SK-N-MC (cell line): ENCODE measurements around the gene RUNX2.

ENCODE experiments used
- DNase-seq: peaks from one replicate; pipeline ENCODE4 v3.0.0-alpha.2; 2011; ENCODE audit warnings: low read depth, low spot score
- H3K27ac ChIP-seq: fragments of 200-600 bp; sonication (generic); 2 replicates; pipeline ENCODE4 v1.5.1; 2016; ENCODE audit warnings: mixed run types
- H3K36me3 ChIP-seq: fragments of 200-600 bp; sonication (generic); 2 replicates; pipeline ENCODE4 v1.6.1; 2017; ENCODE audit warnings: antibody characterized with exemption, low read length, mixed read lengths; ENCODE audit not compliant: insufficient read depth
- H3K4me3 ChIP-seq: fragments of 200-600 bp; sonication (generic); 2 replicates; pipeline ENCODE4 v1.5.1; 2016
- H3K9ac ChIP-seq: fragments of 200-600 bp; sonication (generic); 2 replicates; pipeline ENCODE4 v1.8.0; 2017; ENCODE audit warnings: mixed run types, mixed read lengths; ENCODE audit not compliant: insufficient read length
- H3K9me3 ChIP-seq: fragments of 200-600 bp; sonication (generic); 2 replicates; pipeline ENCODE4 v1.6.1; 2017; ENCODE audit warnings: low read depth, mild to moderate bottlenecking, antibody characterized with exemption, low read length, moderate library complexity, mixed read lengths
- EZH2 ChIP-seq: fragments of 200-600 bp; sonication (generic); IDR thresholded peaks from one replicate; pipeline ENCODE4 v1.6.1; 2017; ENCODE audit warnings: antibody characterized with exemption
- FOXP2 ChIP-seq: optimal IDR thresholded peaks from 2 replicates; pipeline ENCODE3; 2011; ENCODE audit warnings: mild to moderate bottlenecking, moderate library complexity; ENCODE audit not compliant: insufficient read depth; ENCODE audit errors: extremely low read length, control extremely low read depth
- POLR2AphosphoS5 ChIP-seq: IDR thresholded peaks from 2 replicates; pipeline ENCODE4 v1.6.1; 2012; ENCODE audit warnings: mild to moderate bottlenecking, low read depth, low read length, borderline replicate concordance

RUNX2 gene

GRCh38 chr6:45326698-45327417 lies 1.3 kb upstream of the RUNX2 start:
- no peaks in the 10 kb centered on the region for H3K9me3 ChIP-seq
- no peak for DNase-seq
- no peak for TF ChIP-seq EZH2
- TF ChIP-seq POLR2AphosphoS5, result peak; percentile 50
- H3K36me3 ChIP-seq, result no peaks in the 10 kb centered on the region; the same call in 1 of the 2 replicates
- peak overlapping the region; percentile 77 for H3K9ac ChIP-seq
- peak overlapping the region; percentile 92 for H3K27ac ChIP-seq
- H3K4me3 ChIP-seq, result peak overlapping the region; percentile 80

- H3K9me3 ChIP-seq, result no peaks in the 10 kb centered on the region
- TF ChIP-seq POLR2AphosphoS5 (no peak), FOXP2 (no peak), EZH2 (no peak)
- H3K27ac ChIP-seq, result peak overlapping the region; percentile 92
- no peak for DNase-seq
- peak overlapping the region; percentile 77 for H3K9ac ChIP-seq
- no peaks in the 10 kb centered on the region; the same call in 1 of the 2 replicates for H3K36me3 ChIP-seq
- peak overlapping the region; percentile 80 for H3K4me3 ChIP-seq
Observed at GRCh38 chr6:45328523-45328922, 393 bp downstream of the RUNX2 start.

- H3K27ac ChIP-seq, result no peak overlapping the region
- no peak overlapping the region for H3K9ac ChIP-seq
- TF ChIP-seq FOXP2 (no peak), POLR2AphosphoS5 (no peak), EZH2 (no peak)
- no peaks in the 10 kb centered on the region for H3K36me3 ChIP-seq
- no peak overlapping the region for H3K4me3 ChIP-seq
- H3K9me3 ChIP-seq, result no peaks in the 10 kb centered on the region
- no peak for DNase-seq
Observed at GRCh38 chr6:45344900-45345299, 16.8 kb downstream of the RUNX2 start.

- no peak overlapping the region for H3K4me3 ChIP-seq
- H3K27ac ChIP-seq, result no peak overlapping the region
- DNase-seq, result no peak
- H3K36me3 ChIP-seq, result no peaks in the 10 kb centered on the region
- TF ChIP-seq POLR2AphosphoS5 (no peak), EZH2 (no peak), FOXP2 (no peak)
- H3K9me3 ChIP-seq, result no peaks in the 10 kb centered on the region
- no peak overlapping the region for H3K9ac ChIP-seq
Observed at GRCh38 chr6:45350186-45350710, 22.1 kb downstream of the RUNX2 start.

GRCh38 chr6:45351076-45351475 lies 22.9 kb downstream of the RUNX2 start:
- DNase-seq, result no peak
- Histone ChIP-seq H3K9ac (no peak overlapping the region), H3K9me3 (no peaks in the 10 kb centered on the region), H3K4me3 (no peak overlapping the region), H3K27ac (no peak overlapping the region), H3K36me3 (no peaks in the 10 kb centered on the region)
- TF ChIP-seq POLR2AphosphoS5, result no peak

- Histone ChIP-seq H3K9me3 (no peaks in the 10 kb centered on the region), H3K4me3 (no peak overlapping the region), H3K36me3 (no peaks in the 10 kb centered on the region), H3K27ac (no peak overlapping the region), H3K9ac (no peak overlapping the region)
- no peak for DNase-seq
- no peak for TF ChIP-seq FOXP2
- no peak for TF ChIP-seq EZH2
- no peak for TF ChIP-seq POLR2AphosphoS5
Observed at GRCh38 chr6:45351667-45352066, 23.5 kb downstream of the RUNX2 start.

- Histone ChIP-seq H3K36me3 (no peaks in the 10 kb centered on the region), H3K4me3 (no peak overlapping the region), H3K9me3 (no peaks in the 10 kb centered on the region), H3K9ac (no peak overlapping the region), H3K27ac (peak overlapping the region; percentile 23; the same call in 1 of the 2 replicates)
- TF ChIP-seq POLR2AphosphoS5 (no peak), EZH2 (no peak), FOXP2 (no peak)
- no peak for DNase-seq
Observed at GRCh38 chr6:45353654-45354053, 25.5 kb downstream of the RUNX2 start.

GRCh38 chr6:45364466-45364865 lies 36.3 kb downstream of the RUNX2 start:
- no peak for TF ChIP-seq POLR2AphosphoS5
- no peak for TF ChIP-seq FOXP2
- no peak overlapping the region for H3K4me3 ChIP-seq
- H3K9ac ChIP-seq, result no peak overlapping the region
- no peak for DNase-seq
- no peaks in the 10 kb centered on the region for H3K9me3 ChIP-seq
- H3K27ac ChIP-seq, result no peak overlapping the region; the same call in 1 of the 2 replicates
- no peaks in the 10 kb centered on the region for H3K36me3 ChIP-seq

- no peak for TF ChIP-seq EZH2
- TF ChIP-seq POLR2AphosphoS5, result no peak
- no peak for TF ChIP-seq FOXP2
- H3K4me3 ChIP-seq, result no peak overlapping the region
- no peaks in the 10 kb centered on the region for H3K36me3 ChIP-seq
- H3K27ac ChIP-seq, result no peak overlapping the region
- H3K9ac ChIP-seq, result no peak overlapping the region
- DNase-seq, result no peak
- no peaks in the 10 kb centered on the region for H3K9me3 ChIP-seq
Observed at GRCh38 chr6:45365036-45365435, 36.9 kb downstream of the RUNX2 start.
